GM10248 (cell line): Measurements from ENCODE around the gene ZNF280C.

Experiments used
- CTCF ChIA-PET: fragments of 300-600 bp; sonication (Branson Sonifier 250); formaldehyde crosslinking; extraction: SDS; loops from one replicate; lab custom pipeline; 2021; ENCODE audit warnings: antibody characterized with exemption; lab: Yijun Ruan, JAX
- POLR2A ChIA-PET: fragments of 350-650 bp; sonication (Branson Sonifier 250); formaldehyde crosslinking; extraction: SDS; loops from one replicate; lab custom pipeline; 2020; ENCODE audit warnings: antibody characterized with exemption; lab: Yijun Ruan, JAX
- DNase-seq: peaks from one replicate; pipeline ENCODE4 v3.0.0; 2012; ENCODE audit errors: extremely low spot score
- TF ChIP-seq, protein P1 (sequence below): IDR thresholded peaks from 2 replicates; pipeline ENCODE4 v1.5.1; 2012; ENCODE audit warnings: mild to moderate bottlenecking, low read depth; ENCODE audit errors: extremely low read depth, missing control alignments, control extremely low read depth

Gene ZNF280C

DNA sequence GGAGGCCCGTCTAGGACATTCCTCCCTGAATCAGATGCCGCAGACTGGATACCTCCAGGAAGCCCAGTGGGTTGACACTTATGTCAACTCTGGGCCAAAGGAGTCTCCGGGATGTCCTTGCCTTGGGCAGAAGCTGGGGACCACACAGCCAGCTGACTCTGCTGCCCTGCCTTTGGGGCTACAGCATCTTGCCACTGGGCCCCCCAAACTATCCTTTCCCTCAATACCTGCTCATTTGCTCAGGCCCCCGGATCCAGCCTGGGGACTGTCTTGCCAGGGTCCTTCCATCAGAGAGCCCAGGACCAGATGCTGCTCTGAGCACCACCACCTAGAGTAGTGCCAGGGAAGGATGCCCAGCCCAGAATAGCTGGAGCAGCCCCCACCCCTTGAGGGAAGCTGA is 77.9 kb downstream of the ZNF280C start:
- POLR2A ChIA-PET = no interaction called here
- CTCF ChIA-PET = interaction anchor here (0.7 to 5.4 kb wide), 7 partner anchors 12 to 114 kb away, joined by 3 to 56 read pairs (median 5); no protein-coding TSS in a partner anchor
- TF ChIP-seq, protein P1, sequence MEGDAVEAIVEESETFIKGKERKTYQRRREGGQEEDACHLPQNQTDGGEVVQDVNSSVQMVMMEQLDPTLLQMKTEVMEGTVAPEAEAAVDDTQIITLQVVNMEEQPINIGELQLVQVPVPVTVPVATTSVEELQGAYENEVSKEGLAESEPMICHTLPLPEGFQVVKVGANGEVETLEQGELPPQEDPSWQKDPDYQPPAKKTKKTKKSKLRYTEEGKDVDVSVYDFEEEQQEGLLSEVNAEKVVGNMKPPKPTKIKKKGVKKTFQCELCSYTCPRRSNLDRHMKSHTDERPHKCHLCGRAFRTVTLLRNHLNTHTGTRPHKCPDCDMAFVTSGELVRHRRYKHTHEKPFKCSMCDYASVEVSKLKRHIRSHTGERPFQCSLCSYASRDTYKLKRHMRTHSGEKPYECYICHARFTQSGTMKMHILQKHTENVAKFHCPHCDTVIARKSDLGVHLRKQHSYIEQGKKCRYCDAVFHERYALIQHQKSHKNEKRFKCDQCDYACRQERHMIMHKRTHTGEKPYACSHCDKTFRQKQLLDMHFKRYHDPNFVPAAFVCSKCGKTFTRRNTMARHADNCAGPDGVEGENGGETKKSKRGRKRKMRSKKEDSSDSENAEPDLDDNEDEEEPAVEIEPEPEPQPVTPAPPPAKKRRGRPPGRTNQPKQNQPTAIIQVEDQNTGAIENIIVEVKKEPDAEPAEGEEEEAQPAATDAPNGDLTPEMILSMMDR = no peak
- DNase-seq = no peak

DNA sequence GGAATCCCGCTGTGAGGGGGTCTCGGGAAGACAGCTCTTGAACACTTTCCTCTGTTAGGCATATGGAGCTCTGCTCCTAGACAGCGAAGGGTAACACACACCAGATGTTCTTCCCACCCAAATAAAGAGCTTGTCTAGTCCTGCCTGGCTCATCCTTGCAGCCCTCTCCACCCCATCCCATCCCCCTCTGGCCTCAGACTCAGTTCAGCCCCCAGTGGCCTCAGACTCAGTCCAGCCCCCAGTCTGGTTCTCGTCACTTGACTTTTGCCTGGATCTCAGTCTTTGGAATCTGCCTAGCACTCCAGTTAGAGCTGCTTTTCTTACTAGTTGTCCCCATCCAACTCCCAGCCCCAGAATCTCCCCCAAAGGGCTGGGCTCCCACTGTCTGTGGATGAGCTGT is 82.0 kb downstream of the ZNF280C start:
- ChIA-PET POLR2A (no interaction called here), CTCF (interaction anchor here (0.9 to 1.5 kb wide), 5 partner anchors 24 to 261 kb away, joined by 3 to 8 read pairs (median 4); no protein-coding TSS in a partner anchor)
- TF ChIP-seq, protein P1 = no peak
- DNase-seq = no peak

DNA sequence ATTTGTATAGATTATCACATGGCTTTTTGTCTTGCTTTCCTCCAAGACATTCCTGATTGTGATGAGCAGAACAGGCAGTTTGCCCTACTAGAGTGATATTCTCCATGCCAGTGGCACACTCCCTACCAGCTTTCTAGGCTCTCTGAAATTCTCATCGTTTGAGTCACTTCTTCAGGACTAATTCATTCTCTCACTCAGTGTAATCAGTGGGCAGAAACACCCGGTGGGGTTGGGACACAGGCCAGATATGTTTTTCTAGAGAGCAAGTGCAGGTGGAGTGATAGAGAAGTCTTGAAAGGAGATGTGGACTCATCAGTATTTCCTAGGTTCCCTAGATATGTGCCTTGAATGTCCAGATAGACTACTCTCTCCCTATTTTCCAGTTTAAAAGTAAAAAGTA is 83.8 kb downstream of the ZNF280C start:
- TF ChIP-seq, protein P1 = no peak
- no peak for DNase-seq
- POLR2A ChIA-PET = no interaction called here
- CTCF ChIA-PET = no interaction called here

DNA sequence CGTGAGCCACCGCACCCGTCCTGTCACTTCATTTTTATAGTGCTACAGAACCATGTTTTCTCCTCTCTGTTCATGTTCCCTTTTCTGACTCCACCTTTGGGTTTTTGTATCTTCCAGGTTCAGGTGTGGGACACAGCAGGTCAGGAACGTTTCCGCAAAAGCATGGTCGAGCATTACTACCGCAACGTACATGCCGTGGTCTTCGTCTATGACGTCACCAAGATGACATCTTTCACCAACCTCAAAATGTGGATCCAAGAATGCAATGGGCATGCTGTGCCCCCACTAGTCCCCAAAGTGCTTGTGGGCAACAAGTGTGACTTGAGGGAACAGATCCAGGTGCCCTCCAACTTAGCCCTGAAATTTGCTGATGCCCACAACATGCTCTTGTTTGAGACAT is 84.5 kb downstream of the ZNF280C start:
- ChIA-PET CTCF (no interaction called here), POLR2A (no interaction called here)
- TF ChIP-seq, protein P1 = no peak

DNA sequence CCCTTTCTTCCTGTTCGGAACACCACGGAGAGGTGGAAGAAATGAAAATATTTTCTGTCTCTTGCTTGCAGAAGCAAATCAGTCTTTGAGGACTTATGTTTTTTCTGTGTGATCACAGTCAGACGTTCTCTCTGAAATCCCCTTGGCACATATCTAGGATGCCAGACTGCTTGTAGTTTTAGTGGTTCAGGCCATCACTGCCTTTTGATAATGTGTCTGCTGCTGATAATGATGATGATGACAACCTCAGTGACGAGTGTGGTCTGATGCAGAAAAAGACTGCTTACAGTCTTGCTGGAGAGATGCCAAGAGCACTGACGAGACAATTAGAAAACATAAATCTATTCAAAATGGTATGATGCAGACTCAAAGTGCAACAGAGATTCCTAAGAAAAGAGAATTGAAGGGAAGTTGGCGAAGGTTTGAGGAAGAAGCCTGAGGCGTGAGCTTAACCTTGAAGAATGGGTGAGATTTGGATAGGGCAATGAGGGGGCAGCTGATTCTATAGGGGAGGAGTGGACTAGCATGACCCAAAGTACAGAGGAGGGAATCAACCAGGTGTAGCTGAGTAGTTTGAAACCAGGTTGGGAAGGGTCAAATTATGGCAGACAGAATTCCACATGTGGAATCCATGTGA is 89.0 kb downstream of the ZNF280C start:
- ChIA-PET CTCF (interaction anchor here (1.0 to 1.4 kb wide), 3 partner anchors 9 to 50 kb away, joined by 3 to 4 read pairs (median 3); no protein-coding TSS in a partner anchor), POLR2A (no interaction called here)
- TF ChIP-seq, protein P1 = no peak
- DNase-seq = no peak

More for the DNA sequence above, 84.5 kb downstream of the ZNF280C start:
- DNase-seq = no peak

DNA sequence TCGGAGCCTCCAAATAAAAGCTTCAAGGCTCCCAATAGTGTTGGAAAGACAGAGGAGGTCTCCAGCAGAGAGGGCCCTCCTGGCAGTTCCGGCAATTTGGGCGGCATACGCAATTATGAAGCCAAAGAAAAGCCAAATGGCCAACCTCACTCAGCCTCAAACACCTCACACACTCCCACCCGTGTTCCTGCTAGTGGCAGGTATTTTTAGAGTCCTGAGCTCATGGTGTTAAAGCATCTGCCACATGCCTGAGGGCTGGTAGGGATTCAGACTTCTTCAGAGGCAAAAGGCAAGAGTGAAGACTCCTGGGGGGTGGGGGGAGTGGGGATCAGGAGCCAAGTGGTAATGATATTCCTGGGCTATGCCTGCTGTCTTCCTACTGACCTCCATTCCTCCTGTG is 89.5 kb downstream of the ZNF280C start:
- TF ChIP-seq, protein P1 = no peak
- ChIA-PET POLR2A (no interaction called here), CTCF (interaction anchor here (1.0 to 1.1 kb wide), 2 partner anchors 10 to 51 kb away, joined by 3 to 4 read pairs; no protein-coding TSS in a partner anchor)
- DNase-seq = no peak
